Renal cortical epithelial cell (primary cell): Measurements from ENCODE around the gene FBXL3. TPM values are rescaled to one million over a fixed set of nuclear protein-coding genes. Genes with fewer than 3 reads are reported as not detected.

ENCODE experiments used
- total RNA-seq: library from RNA; depleted of rRNA; stranded (reverse); fragments of >200 nt; gene quantifications from 2 replicates; pipeline ENCODE4 v1.2.3, GENCODE V29; 2014

The FBXL3 gene
- total RNA-seq, 1 donor from 2014 or later, result 60.1 TPM

Other genes starting within 250 kb of the FBXL3 start
- 8.7 and 37.5 TPM in 2 replicates for gene KCTD12, start 140.8 kb downstream of the FBXL3 start, total RNA-seq
- gene ACOD1, start 78.6 kb downstream of the FBXL3 start, total RNA-seq, result not detected in 2 replicates
- gene CLN5, start 35.1 kb downstream of the FBXL3 start, total RNA-seq, result 43.4 and 62.4 TPM in 2 replicates